HG02852 (cell line): ENCODE results near the gene SOX18.
"Not testable (repeated sequence)": the region's sequence is repeated elsewhere in the genome, so short reads cannot be mapped to it uniquely, and the experiment has no call there.

ENCODE experiments used
- ATAC-seq: cut with Tn5 transposase; IDR thresholded peaks from one replicate; pipeline ENCODE4 v1.9.1; 2021; ENCODE audit warnings: mild to moderate bottlenecking, moderate library complexity; ENCODE audit not compliant: unreplicated experiment

The SOX18 gene

GRCh38 chr20:64025101-64025825 is 24.2 kb downstream of the SOX18 start:
- ATAC-seq = no peak

- ATAC-seq = no peak
Measured at GRCh38 chr20:64024141-64024990, 25.1 kb downstream of the SOX18 start.

GRCh38 chr20:64023361-64024140 is 25.9 kb downstream of the SOX18 start:
- no peak for ATAC-seq

- no peak for ATAC-seq
Measured at GRCh38 chr20:64022671-64023360, 26.6 kb downstream of the SOX18 start.

GRCh38 chr20:64021124-64021975 is 28.1 kb downstream of the SOX18 start:
- ATAC-seq = no peak

- no peak for ATAC-seq
Measured at GRCh38 chr20:64015635-64016034, 33.8 kb downstream of the SOX18 start.

DNA sequence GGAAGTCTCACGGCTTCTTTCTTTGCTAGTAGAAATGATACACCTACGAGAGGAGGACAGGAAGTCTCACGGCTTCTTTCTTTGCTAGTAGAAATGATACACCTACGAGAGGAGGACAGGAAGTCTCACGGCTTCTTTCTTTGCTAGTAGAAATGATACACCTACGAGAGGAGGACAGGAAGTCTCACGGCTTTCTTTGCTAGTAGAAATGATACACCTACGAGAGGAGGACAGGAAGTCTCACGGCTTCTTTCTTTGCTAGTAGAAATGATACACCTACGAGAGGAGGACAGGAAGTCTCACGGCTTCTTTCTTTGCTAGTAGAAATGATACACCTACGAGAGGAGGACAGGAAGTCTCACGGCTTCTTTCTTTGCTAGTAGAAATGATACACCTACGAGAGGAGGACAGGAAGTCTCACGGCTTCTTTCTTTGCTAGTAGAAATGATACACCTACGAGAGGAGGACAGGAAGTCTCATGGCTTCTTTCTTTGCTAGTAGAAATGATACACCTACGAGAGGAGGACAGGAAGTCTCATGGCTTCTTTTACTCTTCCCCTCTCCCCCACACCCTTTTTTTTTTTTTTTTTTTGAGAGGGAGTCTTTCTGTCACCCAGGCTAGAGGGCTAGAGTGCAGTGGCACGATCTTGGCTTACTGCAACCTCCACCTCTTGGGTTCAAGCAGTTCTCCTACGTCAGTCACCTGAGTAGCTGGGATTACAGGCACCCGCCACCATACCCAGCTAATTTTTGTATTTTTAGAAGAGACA is 36.9 kb downstream of the SOX18 start:
- ATAC-seq = not testable (repeated sequence)

DNA sequence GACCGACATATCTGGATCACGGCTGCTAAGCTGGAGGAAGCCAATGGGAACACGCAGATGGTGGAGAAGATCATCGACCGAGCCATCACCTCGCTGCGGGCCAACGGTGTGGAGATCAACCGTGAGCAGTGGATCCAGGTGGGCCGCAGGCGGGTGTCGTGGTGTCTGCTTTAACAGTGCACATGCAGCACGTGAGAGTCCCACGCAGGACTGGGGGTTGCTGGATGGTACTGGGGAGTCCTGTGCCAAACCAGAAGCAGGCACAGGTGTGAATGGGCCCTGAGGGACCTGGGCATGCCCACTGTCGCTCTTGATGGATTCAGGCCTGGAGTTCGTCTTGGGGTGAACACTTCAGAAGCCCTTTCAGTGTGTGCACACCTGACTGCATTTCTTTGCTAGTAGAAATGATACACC is 38.1 kb downstream of the SOX18 start:
- no peak for ATAC-seq

DNA sequence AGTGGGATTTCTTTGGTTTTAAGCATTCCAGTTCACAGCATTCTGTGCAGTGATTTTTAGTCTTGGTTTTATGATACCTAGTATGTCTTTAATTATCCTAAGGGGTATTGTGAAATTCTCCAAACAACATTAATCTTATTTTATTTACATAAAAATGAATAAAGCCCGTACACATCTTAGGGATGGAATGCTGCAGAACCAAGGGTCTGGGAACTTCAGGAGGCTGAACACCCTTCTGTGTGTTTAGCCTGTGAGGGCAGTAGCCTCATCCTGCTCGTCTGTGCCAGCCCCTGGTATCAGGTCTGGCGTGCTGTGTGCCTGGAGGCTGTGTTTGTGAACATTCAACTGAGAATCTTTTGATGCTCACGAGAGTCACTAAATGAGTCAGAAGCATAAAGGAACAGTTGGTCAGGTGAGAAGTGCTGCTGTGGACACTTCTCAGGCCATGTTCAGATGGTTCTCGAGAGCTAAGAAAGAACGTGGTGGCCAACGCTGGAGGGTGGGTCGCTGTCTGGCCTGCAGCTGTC is 38.7 kb downstream of the SOX18 start:
- ATAC-seq = no peak

DNA sequence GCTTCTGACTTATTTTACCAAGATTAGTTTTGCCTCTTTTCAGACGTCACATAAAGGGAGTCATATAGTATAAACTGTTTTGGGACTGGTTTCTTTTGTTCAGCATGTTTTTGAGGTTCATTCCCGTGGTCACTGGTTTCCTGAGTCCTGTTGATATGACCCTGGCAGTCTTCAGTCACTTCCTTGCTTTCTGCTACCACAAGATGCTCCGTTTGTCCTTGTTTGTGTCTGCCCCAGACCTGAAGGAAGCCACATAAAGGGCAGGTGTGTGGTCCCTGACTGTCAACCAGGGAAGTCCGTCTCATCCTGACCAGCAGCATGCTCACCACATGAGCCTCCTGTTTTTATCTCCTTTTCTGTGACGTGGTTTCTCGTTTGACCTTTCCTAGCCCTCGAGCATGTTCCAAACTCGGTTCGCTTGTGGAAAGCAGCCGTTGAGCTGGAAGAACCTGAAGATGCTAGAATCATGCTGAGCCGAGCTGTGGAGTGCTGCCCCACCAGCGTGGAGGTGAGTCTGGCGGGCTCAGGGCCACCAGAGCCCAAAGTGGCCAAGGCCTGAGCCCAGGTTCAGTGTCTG is 39.5 kb downstream of the SOX18 start:
- no peak for ATAC-seq

DNA sequence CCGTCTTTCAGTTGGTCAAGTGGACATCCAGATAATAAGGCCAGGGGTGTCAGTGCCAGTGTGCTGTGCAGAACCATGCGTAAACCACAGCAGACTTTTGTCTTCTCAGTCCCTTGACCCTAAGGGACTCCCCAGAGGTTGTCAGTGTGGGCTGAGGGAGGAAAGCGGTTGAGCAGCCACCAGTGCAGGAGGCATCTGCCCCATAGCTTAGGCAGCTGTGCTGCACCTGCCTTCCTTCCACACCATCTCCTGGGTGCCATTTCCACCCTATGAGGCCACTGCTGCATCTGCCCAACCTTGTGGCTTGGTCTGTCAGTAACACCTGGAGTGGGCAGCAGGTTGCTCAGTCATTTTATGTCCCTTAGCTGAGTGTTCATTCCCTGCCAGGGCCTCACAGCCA is 42.5 kb downstream of the SOX18 start:
- ATAC-seq = no peak

DNA sequence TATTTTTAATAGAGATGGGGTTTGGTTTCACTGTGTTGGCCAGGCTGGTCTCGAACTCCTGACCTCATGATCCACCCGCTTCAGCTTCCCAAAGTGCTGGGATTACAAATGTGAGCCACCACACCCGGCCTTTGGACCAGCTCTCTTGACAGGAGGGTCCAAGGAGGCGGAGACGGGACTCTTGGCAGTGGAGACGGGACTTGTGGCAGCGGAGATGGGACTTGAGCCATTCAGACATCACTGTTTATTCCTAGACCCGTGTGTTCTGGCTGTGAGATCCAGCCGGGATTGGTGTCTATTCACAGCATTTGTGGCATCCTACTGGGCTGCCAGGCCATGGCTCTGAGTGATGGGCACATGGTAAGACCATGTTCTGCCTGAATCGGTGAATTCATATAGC is 42.9 kb downstream of the SOX18 start:
- ATAC-seq = no peak

DNA sequence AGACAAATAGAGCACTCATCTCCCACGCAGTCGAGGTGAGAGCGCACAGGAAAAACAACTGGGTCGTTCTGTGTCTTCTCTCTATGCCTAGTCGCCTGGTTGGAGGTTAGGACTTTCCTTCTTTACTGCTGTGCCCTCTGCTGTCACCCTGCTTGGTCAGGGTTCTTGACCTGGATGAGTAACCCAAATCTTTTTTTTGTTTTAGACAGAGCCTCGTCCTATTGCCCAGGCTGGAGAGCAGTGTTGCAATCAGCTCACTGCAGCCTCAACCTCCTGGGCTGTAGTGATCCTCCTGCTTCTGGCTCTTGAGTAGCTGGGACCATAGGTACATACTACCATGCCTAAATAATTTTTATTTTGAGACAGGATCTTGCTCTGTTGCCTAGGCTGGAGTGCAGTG is 44.0 kb downstream of the SOX18 start:
- no peak for ATAC-seq

GRCh38 chr20:64003960-64004725 is 45.3 kb downstream of the SOX18 start:
- ATAC-seq = no peak

- ATAC-seq = no peak
Measured at GRCh38 chr20:64001607-64002011, 47.8 kb downstream of the SOX18 start.

DNA sequence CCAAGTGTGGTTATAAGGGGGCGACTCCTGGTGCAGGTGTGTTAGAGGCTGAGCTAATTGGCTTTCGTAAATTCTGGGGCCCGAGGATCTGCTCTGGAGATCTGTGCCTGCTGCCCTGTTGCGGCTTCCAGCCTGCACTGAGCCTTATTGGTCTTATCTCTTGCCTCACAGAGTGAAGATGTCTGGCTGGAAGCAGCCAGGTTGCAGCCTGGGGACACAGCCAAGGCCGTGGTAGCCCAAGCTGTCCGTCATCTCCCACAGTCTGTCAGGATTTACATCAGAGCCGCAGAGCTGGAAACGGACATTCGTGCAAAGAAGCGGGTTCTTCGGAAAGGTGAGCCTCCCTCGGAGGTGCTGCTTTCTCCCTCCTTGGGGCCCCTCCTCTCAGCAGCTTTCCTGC is 48.5 kb downstream of the SOX18 start:
- ATAC-seq = no peak
